HepG2 (cell line): Measurements from ENCODE around the gene CEP250. TPM values are rescaled to one million over a fixed set of nuclear protein-coding genes. Genes with fewer than 3 reads are reported as not detected.

ENCODE experiments used
- BCL3 ChIP-seq: sonication (generic); formaldehyde crosslinking; IDR thresholded peaks from 2 replicates; pipeline ENCODE4 v1.5.1; 2020; ENCODE audit warnings: mild to moderate bottlenecking, missing genetic modification reagents, moderate library complexity
- HHEX ChIP-seq: IDR thresholded peaks from 2 replicates; pipeline ENCODE4 v1.6.1; 2016; ENCODE audit warnings: control low read depth
- KMT2A ChIP-seq: sonication (generic); formaldehyde crosslinking; IDR thresholded peaks from 2 replicates; pipeline ENCODE4 v1.4.0; 2020; ENCODE audit warnings: missing genetic modification reagents
- MEF2D ChIP-seq: sonication (generic); formaldehyde crosslinking; IDR thresholded peaks from 2 replicates; pipeline ENCODE4 v1.5.1; 2020; ENCODE audit warnings: mild to moderate bottlenecking, missing genetic modification reagents
- SNAPC2 ChIP-seq: sonication (generic); formaldehyde crosslinking; IDR thresholded peaks from 2 replicates; pipeline ENCODE4 v1.8.1; 2022; ENCODE audit warnings: mild to moderate bottlenecking, missing genetic modification reagents
- SOX13 ChIP-seq, 3 experiments: fragments of 450-650 bp in 1 of 3; sonication (generic) in 1 of 3; formaldehyde crosslinking in 1 of 3; IDR thresholded peaks in 2 of 3; conservative IDR thresholded peaks in 1 of 3; 2 replicates each; pipeline versions ENCODE4 v1.5.0 to v1.6.1; 2016 to 2020; ENCODE audit warnings: antibody characterized with exemption in 1 of 3, mild to moderate bottlenecking in 1 of 3, missing compliant biosample characterization in 1 of 3, missing genetic modification reagents in 1 of 3, moderate library complexity in 1 of 3
- TOE1 ChIP-seq: sonication (generic); formaldehyde crosslinking; IDR thresholded peaks from 2 replicates; pipeline ENCODE4 v1.4.0; 2020; ENCODE audit warnings: mild to moderate bottlenecking, missing genetic modification reagents
- ZBED4 ChIP-seq: sonication (generic); formaldehyde crosslinking; IDR thresholded peaks from 2 replicates; pipeline ENCODE4 v1.4.0; 2020; ENCODE audit warnings: missing genetic modification reagents, borderline replicate concordance
- ZBTB1 ChIP-seq: sonication (generic); formaldehyde crosslinking; IDR thresholded peaks from 2 replicates; pipeline ENCODE4 v1.4.0; 2020; ENCODE audit warnings: missing genetic modification reagents, borderline replicate concordance
- ZBTB43 ChIP-seq: sonication (generic); formaldehyde crosslinking; conservative IDR thresholded peaks from 2 replicates; pipeline ENCODE4 v1.4.0; 2020; ENCODE audit warnings: missing genetic modification reagents
- ZFP62 ChIP-seq: sonication (generic); formaldehyde crosslinking; IDR thresholded peaks from 2 replicates; pipeline ENCODE4 v1.4.0; 2020; ENCODE audit warnings: missing genetic modification reagents
- ZNF235 ChIP-seq: sonication (generic); formaldehyde crosslinking; IDR thresholded peaks from 2 replicates; pipeline ENCODE4 v1.8.1; 2023; ENCODE audit warnings: mild to moderate bottlenecking, missing genetic modification reagents, borderline replicate concordance
- ZNF30 ChIP-seq: sonication (generic); formaldehyde crosslinking; IDR thresholded peaks from 2 replicates; pipeline ENCODE4 v1.5.0; 2020; ENCODE audit warnings: mild to moderate bottlenecking, missing genetic modification reagents
- ZNF44 ChIP-seq: sonication (generic); formaldehyde crosslinking; IDR thresholded peaks from 2 replicates; pipeline ENCODE4 v1.5.1; 2020; ENCODE audit warnings: mild to moderate bottlenecking, missing genetic modification reagents
- polyA plus RNA-seq, 8 experiments: library from polyadenylated mRNA; depleted of rRNA in 3 of 8; stranded (reverse) in 7 of 8; unstranded in 1 of 8; fragments of >200 nt; fragmentation: Illumina TruSeq in 4 of 8; extraction: Trizol in 4 of 8; gene quantifications; 2 replicates each; pipeline versions ENCODE4 v1.2.1 to v1.2.3, GENCODE V29; 2011 to 2016; ENCODE audit warnings: low read depth in 4 of 8, missing spikeins in 1 of 8, mixed read lengths in 1 of 8; ENCODE audit not compliant: insufficient read depth in 1 of 8
- total RNA-seq, 5 experiments: library from RNA; depleted of rRNA; stranded (reverse); fragments of >200 nt; fragmentation: Illumina TruSeq; extraction: Trizol; gene quantifications; 2 replicates each; pipeline ENCODE4 v1.2.3, GENCODE V29; 2016; ENCODE audit warnings: low read depth in 1 of 5
- TF ChIP-seq, protein P1 (sequence below): sonication (generic); formaldehyde crosslinking; IDR thresholded peaks from 2 replicates; pipeline ENCODE4 v1.4.0; 2020; ENCODE audit warnings: missing genetic modification reagents
- TF ChIP-seq, protein P2 (sequence below): sonication (generic); formaldehyde crosslinking; IDR thresholded peaks from 2 replicates; pipeline ENCODE4 v1.8.1; 2023; ENCODE audit warnings: mild to moderate bottlenecking, missing genetic modification reagents
- TF ChIP-seq, protein P3 (sequence below): sonication (generic); formaldehyde crosslinking; IDR thresholded peaks from 2 replicates; pipeline ENCODE4 v1.4.0; 2020; ENCODE audit warnings: missing genetic modification reagents, borderline replicate concordance

Gene CEP250
- total and polyA plus RNA-seq, 2 of the 13 experiments (the other 11 are each of a cell fraction or from before 2014, with no cell fraction given) = 28.8 to 55.3 TPM

DNA sequence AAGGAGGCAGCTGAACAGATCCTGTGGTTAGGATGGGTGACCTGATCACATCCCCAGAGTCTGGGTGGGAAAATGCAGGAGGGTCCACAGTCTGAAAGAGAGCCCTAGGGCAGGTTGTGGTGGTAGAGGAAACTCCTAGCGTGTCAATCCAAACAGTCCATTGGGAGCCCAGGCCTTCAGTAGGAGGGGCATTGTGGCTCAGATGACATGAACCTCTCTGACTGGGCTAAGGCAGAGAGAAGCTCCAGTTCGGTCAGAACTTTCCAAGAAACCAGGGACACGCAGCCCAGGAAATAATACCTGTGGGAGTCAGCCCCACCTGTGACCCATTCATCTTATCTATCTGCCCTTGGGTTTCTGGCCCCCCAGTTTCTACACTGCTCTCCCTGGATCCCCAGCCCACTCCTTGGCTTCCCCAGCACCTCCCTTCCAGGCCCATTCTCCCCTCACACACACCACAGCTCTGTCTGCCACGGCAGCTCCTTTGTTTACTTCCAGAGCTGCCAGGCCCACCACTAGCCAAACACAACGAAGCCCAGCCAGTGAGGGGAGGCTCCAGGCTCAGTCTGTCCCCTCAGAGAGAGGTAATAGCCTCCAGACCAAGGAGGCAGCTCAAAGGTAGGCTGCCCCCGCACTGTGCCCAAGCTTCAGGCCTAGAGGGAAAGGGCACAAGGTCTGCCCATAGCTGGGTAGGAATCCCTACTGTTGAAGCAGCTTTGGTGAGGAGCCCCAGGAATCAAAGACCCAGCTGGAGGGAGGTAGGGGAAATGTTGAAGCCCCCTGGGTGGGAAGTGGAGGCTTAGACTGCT is 23.6 kb upstream of the CEP250 start (continued):
- TF ChIP-seq ZBTB43 (CRISPR knock-in tag) (no peak), SOX13 (IDR thresholded peaks at IDR 0.05) (no peak), SOX13 (CRISPR knock-in tag; conservative IDR thresholded peaks at IDR 0.05 in 1 of 2, IDR thresholded peaks at IDR 0.05 in 1 of 2) (no peak), BCL3 (peak; percentile 32), KMT2A (no peak), HHEX (CRISPR knock-in tag) (no peak), ZNF30 (CRISPR knock-in tag) (no peak), MEF2D (CRISPR knock-in tag) (peak; percentile 77), ZBED4 (CRISPR knock-in tag) (peak; percentile 83; the same call in 1 of the 2 replicates), TOE1 (CRISPR knock-in tag) (no peak), ZNF44 (0 out of 2 replicates have a peak, but pooled peaks have one; percentile 18), SNAPC2 (CRISPR knock-in tag) (no peak), ZBTB1 (CRISPR knock-in tag) (no peak), ZFP62 (CRISPR knock-in tag) (no peak), ZNF235 (CRISPR knock-in tag) (no peak)
- TF ChIP-seq, protein P1, sequence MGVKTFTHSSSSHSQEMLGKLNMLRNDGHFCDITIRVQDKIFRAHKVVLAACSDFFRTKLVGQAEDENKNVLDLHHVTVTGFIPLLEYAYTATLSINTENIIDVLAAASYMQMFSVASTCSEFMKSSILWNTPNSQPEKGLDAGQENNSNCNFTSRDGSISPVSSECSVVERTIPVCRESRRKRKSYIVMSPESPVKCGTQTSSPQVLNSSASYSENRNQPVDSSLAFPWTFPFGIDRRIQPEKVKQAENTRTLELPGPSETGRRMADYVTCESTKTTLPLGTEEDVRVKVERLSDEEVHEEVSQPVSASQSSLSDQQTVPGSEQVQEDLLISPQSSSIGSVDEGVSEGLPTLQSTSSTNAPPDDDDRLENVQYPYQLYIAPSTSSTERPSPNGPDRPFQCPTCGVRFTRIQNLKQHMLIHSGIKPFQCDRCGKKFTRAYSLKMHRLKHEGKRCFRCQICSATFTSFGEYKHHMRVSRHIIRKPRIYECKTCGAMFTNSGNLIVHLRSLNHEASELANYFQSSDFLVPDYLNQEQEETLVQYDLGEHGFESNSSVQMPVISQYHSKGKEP (CRISPR knock-in tag) = no peak
- TF ChIP-seq, protein P2, sequence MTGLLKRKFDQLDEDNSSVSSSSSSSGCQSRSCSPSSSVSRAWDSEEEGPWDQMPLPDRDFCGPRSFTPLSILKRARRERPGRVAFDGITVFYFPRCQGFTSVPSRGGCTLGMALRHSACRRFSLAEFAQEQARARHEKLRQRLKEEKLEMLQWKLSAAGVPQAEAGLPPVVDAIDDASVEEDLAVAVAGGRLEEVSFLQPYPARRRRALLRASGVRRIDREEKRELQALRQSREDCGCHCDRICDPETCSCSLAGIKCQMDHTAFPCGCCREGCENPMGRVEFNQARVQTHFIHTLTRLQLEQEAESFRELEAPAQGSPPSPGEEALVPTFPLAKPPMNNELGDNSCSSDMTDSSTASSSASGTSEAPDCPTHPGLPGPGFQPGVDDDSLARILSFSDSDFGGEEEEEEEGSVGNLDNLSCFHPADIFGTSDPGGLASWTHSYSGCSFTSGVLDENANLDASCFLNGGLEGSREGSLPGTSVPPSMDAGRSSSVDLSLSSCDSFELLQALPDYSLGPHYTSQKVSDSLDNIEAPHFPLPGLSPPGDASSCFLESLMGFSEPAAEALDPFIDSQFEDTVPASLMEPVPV (CRISPR knock-in tag) = no peak
- TF ChIP-seq, protein P3, sequence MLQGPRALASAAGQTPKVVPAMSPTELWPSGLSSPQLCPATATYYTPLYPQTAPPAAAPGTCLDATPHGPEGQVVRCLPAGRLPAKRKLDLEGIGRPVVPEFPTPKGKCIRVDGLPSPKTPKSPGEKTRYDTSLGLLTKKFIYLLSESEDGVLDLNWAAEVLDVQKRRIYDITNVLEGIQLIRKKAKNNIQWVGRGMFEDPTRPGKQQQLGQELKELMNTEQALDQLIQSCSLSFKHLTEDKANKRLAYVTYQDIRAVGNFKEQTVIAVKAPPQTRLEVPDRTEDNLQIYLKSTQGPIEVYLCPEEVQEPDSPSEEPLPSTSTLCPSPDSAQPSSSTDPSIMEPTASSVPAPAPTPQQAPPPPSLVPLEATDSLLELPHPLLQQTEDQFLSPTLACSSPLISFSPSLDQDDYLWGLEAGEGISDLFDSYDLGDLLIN (CRISPR knock-in tag) = no peak
